Skeletal muscle satellite cell (primary cell): Measurements from ENCODE around the gene TIMM13. TPM values are rescaled to one million over a fixed set of nuclear protein-coding genes. Genes with fewer than 3 reads are reported as not detected.
"Not testable (repeated sequence)": the region's sequence is repeated elsewhere in the genome, so short reads cannot be mapped to it uniquely, and the experiment has no call there.

Experiments
- H3K27me3 ChIP-seq: 2 replicates; pipeline ENCODE4 v1.7.0; 2013; ENCODE audit warnings: low read length; ENCODE audit not compliant: control insufficient read depth, insufficient read depth
- H3K36me3 ChIP-seq: 2 replicates; pipeline ENCODE4 v1.7.0; 2013; ENCODE audit warnings: mild to moderate bottlenecking, control low read depth, low read length; ENCODE audit not compliant: insufficient read depth
- H3K4me1 ChIP-seq: 2 replicates; pipeline ENCODE4 v1.7.0; 2013; ENCODE audit warnings: low read length; ENCODE audit not compliant: control insufficient read depth, insufficient read depth
- H3K4me2 ChIP-seq: 2 replicates; pipeline ENCODE4 v1.7.0; 2013; ENCODE audit warnings: mild to moderate bottlenecking, low read length
- H3K4me3 ChIP-seq: 2 replicates; pipeline ENCODE4 v1.7.0; 2013; ENCODE audit warnings: low read length
- H3K9ac ChIP-seq: 2 replicates; pipeline ENCODE4 v1.7.0; 2013; ENCODE audit warnings: mild to moderate bottlenecking, low read depth, low read length, moderate library complexity
- H3K9me3 ChIP-seq: replicated peaks from 2 replicates; pipeline ENCODE4 v1.7.0; 2013; ENCODE audit warnings: mild to moderate bottlenecking, control low read depth, low read length
- total RNA-seq: library from RNA; depleted of rRNA; stranded (reverse); fragments of >200 nt; gene quantifications from 2 replicates; pipeline ENCODE4 v1.2.3, GENCODE V29; 2012; rRNA removed

Gene TIMM13
- total RNA-seq: 52.0 and 53.0 TPM in 2 replicates

DNA sequence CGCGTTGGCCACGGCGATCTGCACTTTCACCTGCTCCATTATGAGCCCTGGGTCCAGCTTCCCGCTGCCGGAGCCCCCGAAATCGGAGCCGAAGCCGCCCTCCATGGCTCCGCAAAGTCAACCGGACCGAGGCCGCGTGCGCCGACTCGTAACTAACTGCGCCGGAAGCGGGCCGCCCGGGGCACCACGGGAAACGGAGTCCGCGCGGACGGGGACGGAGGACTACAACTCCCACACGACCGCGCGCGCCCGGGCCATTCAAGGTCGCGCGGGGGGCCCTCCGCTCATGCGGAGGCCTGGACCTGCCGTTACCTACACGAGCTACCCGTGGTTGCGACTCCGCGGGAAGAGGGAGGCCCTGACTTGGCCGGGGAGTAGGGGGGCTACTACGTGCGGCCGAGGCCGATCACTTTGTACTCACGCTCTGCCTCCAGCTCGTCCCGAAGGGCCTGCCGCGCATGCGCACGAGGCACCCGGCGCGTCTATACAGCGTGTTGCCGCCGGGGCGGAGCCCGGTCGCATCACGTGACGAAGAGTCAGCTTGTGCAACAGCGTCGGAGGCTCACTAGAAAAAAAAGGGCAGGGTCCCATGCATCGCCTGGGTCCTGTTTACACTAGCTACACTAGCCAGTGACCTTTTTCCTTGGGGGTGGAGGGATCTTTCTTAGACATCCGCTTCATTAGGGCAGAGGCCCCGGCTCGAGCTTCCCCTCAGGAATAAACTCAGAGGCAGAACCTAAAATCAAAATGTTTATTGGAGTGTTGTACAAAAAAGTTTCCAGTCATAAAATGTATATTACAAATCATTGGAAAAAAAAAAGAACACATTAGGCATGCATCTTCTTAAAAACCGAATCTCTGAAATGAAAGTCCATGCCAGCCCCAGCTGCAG is at the start of gene TIMM13:
Gene TIMM13 (minus strand): TSS at position 158 of the 892 bp plus-strand sequence. CDS start 53 bp downstream, at position 105.
- peaks cover 33% of the 10 kb centered on the region for H3K4me1 ChIP-seq
- H3K36me3 ChIP-seq: peaks cover 46% of the 10 kb centered on the region
- no peaks in the 10 kb centered on the region for H3K27me3 ChIP-seq

DNA sequence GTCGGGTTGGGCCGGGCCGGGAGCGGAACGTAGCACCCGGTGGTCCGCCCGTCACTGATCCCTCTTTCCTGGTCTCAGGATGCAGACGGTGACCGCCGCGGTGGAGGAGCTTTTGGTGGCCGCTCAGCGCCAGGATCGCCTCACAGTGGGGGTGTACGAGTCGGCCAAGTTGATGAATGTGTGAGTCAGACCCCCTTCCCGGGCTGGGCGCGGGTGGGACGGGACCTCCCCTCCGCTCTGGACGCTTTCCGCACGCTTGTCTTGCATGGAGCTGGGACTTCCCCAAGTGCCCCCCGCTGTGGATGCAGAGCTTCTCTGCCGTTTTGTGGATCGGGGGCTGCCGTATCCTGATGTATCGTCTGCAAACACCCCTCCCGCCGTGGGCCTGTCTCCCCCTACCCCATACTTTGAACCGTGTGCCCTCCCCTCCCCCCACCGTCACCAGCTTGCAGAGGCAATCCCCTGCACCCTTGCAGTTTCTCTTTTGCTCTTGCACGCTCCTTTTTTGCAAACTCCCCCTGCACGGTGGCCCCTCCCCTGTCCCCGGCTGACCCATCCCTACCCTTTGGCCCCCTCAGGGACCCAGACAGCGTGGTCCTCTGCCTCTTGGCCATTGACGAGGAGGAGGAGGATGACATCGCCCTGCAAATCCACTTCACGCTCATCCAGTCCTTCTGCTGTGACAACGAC is 49.2 kb upstream of the TIMM13 start:
- Histone ChIP-seq H3K4me2 (peak overlapping the region; percentile 89), H3K36me3 (peaks cover 20% of the 10 kb centered on the region), H3K9me3 (no peaks in the 10 kb centered on the region), H3K4me1 (peaks cover 4% of the 10 kb centered on the region), H3K27me3 (no peaks in the 10 kb centered on the region), H3K9ac (peak overlapping the region; percentile 97), H3K4me3 (peak overlapping the region; percentile 99)

More for the DNA sequence above, at the start of gene TIMM13:
- Histone ChIP-seq H3K9ac (peak within 1 kb of the TSS; percentile 95), H3K9me3 (no peaks in the 10 kb centered on the region), H3K4me3 (peak within 1 kb of the TSS; percentile 94), H3K4me2 (peak within 1 kb of the TSS; percentile 96)

DNA sequence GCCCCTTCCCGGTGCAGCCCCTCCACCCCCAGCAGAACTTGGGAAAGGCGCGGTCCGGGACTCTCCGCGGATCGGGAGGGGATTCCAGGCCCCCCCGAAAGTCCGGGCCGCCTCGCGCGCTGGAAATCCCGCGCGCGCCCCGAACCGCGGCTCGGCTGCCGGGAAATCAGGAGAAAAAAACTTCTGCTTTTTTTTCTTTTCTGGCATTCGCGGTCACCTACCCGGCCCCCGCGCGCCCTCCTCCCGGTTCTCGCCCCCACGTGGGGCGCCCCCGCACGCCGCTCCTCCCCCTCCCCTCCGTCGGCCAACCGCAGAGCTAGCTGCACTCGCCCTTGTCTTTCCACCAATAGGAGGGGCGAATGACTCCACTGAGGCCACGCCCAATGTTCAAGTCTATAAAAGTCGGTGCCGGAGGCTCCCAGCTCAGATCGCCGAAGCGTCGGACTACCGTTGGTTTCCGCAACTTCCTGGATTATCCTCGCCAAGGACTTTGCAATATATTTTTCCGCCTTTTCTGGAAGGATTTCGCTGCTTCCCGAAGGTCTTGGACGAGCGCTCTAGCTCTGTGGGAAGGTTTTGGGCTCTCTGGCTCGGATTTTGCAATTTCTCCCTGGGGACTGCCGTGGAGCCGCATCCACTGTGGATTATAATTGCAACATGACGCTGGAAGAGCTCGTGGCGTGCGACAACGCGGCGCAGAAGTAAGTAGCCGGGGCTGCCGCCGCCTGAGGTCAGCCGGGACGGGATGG is 48.5 kb upstream of the TIMM13 start, which contains the start of gene GADD45B:
Gene GADD45B (plus strand): TSS at position 426 of the 749 bp plus-strand sequence. CDS start 232 bp downstream, at position 658.
- Histone ChIP-seq H3K4me1 (peaks cover 4% of the 10 kb centered on the region), H3K9ac (peak within 1 kb of the TSS; percentile 97), H3K4me2 (peak within 1 kb of the TSS; percentile 89), H3K36me3 (peaks cover 20% of the 10 kb centered on the region), H3K4me3 (peak within 1 kb of the TSS; percentile 99), H3K9me3 (no peaks in the 10 kb centered on the region), H3K27me3 (no peaks in the 10 kb centered on the region)

DNA sequence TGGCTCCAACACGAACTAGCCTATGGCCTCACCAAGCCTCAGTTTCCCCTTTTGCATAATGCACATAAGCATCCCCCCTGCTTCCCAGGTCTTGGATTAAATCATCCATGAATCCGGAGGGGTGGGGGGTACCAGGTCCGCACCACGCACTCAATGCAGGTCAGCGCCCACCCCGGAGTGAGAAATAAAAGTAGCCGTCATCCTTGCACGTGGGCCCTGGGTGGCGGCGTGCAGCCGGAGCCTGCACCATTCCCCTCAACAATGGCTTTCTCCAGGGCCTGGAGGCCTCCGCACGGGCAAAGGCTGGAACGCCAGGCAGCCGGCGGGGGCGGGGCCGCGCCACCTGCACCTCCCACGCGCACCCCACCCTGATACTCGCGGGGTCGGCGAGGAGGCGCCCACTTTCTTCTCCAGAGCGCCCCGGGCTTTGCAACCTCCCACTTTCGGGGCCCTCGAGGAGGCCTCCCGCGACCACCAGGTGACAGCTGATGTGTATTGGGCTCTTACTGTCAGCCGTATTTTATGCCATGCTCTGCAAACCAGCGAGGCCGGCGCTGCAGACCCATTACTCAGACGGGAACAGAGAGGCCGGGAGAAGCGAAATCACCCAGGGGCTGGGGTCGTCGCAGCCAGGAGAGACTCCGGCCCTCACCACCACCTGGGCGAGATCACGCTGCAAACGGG is 47.8 kb upstream of the TIMM13 start:
- Histone ChIP-seq H3K9ac (peak overlapping the region; percentile 84), H3K27me3 (no peaks in the 10 kb centered on the region), H3K4me2 (peak overlapping the region; percentile 88), H3K36me3 (peaks cover 20% of the 10 kb centered on the region), H3K4me1 (peaks cover 4% of the 10 kb centered on the region), H3K9me3 (no peaks in the 10 kb centered on the region), H3K4me3 (peak overlapping the region; percentile 86)

GRCh38 chr19:2474232-2475017 is 47.0 kb upstream of the TIMM13 start:
- Histone ChIP-seq H3K36me3 (peaks cover 20% of the 10 kb centered on the region), H3K4me3 (peak overlapping the region; percentile 86), H3K9me3 (no peaks in the 10 kb centered on the region), H3K4me1 (peaks cover 11% of the 10 kb centered on the region), H3K9ac (peak overlapping the region; percentile 84), H3K4me2 (peak overlapping the region; percentile 88), H3K27me3 (no peaks in the 10 kb centered on the region)

DNA sequence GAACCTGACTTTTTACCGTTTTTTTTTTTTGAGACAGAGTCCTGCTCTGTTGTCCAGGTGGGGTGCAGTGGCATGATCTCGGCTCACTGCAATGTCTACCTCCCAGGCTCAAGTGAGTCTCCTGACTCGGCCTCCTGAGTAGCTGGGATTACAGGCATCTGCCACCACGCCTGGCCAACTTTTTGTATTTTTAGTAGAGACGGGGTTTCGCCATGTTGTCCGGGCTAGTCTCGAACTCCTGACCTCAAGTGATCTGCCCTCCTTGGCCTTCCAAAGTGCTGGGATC is 42.5 kb upstream of the TIMM13 start:
- H3K9me3 ChIP-seq, H3K36me3 ChIP-seq, H3K4me2 ChIP-seq, H3K27me3 ChIP-seq, H3K4me3 ChIP-seq: not testable (repeated sequence)
- peaks cover 21% of the 10 kb centered on the region for H3K4me1 ChIP-seq
- peak overlapping the region; percentile 22 for H3K9ac ChIP-seq

DNA sequence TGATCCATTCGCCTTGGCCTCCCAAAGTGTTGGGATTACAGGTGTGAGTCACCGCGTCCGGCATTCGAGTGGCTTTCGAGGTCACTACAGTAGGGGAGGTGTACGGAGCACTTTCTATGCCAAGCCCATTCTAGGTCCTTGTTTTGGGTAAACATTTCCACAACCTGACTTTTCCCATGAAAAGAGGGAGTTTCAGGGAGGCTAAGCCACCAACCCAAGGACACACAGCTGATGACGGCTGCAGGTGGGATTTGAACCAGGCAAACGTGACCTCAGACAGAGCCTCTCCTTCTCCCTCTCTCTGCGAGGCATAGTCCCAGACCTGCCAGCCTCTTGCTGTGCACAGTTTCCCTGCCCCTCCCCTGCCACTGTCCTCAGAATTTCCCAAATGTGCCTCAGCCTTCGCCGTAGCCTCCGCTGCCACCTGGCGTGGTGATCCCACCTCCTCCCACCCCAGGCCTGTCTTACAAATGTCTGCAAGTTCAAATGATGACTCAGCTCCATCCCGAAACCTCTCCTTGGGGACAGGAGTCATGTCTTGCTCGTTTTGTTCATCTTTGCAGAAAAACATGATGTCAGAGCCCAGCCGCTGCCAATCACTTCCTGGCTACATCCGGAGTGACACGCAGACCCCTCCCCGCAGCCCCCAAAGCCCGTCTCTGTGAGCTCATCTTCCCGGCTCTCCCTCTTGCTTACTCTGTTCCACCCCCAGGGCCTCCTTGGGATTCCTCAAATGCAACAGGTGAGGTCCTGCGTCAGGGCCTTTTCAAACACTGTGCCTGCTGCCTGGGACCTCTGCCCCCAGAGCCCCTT is 41.9 kb upstream of the TIMM13 start:
- Histone ChIP-seq H3K9me3 (no peaks in the 10 kb centered on the region), H3K4me3 (no peak overlapping the region), H3K4me1 (peaks cover 19% of the 10 kb centered on the region), H3K4me2 (peak overlapping the region; percentile 55), H3K9ac (peak overlapping the region; percentile 22), H3K36me3 (no peaks in the 10 kb centered on the region), H3K27me3 (no peaks in the 10 kb centered on the region)

GRCh38 chr19:2468596-2468995 is 41.2 kb upstream of the TIMM13 start:
- no peaks in the 10 kb centered on the region for H3K27me3 ChIP-seq
- H3K9me3 ChIP-seq: no peaks in the 10 kb centered on the region
- H3K4me1 ChIP-seq: peaks cover 19% of the 10 kb centered on the region
- H3K4me2 ChIP-seq: no peak overlapping the region
- H3K9ac ChIP-seq: no peak overlapping the region
- no peaks in the 10 kb centered on the region for H3K36me3 ChIP-seq
- H3K4me3 ChIP-seq: no peak overlapping the region

DNA sequence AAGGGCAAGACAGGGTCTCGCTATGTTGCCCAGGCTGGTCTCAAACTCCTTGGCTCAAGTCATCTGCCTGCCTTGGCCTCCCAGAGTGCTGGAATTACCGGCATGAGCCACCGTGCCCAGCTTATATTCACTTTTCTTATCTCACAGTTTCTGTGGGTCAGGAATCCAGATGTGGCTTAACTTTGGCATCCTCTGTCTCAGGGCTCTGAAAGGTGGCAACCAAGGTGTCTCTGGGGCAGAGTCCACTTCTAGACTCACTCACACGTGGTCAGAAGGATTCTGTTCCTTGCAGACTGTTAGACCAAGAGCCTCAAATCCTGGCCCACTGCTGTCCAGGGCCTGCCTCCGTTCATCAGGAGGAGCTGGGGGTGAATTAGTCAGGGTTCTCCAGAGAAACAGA is 37.0 kb upstream of the TIMM13 start:
- Histone ChIP-seq H3K4me2 (no peak overlapping the region), H3K4me1 (peaks cover 22% of the 10 kb centered on the region), H3K9me3 (no peaks in the 10 kb centered on the region), H3K4me3 (no peak overlapping the region), H3K36me3 (no peaks in the 10 kb centered on the region), H3K9ac (no peak overlapping the region), H3K27me3 (no peaks in the 10 kb centered on the region)

DNA sequence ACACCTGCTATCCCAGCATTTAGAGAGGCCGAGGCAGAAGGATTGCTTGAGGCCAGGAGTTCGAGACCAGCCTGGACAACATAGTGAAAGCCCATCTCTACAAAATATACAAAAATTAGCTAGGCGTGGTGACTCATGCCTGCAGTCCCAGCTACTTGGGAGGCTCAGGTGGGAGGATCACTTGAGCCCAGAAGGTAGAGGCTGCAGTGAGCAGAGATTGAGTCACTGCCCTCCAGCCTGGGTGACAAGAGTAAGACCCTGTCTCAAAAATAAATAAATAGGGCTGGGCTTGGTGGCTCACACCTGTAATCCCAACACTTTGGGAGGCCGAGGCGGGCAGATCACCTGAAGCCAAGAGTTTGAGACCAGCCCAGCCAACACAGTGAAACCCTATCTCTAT is 36.3 kb upstream of the TIMM13 start:
- H3K4me2 ChIP-seq, H3K36me3 ChIP-seq, H3K9ac ChIP-seq, H3K4me3 ChIP-seq, H3K27me3 ChIP-seq, H3K9me3 ChIP-seq: not testable (repeated sequence)
- H3K4me1 ChIP-seq: peaks cover 15% of the 10 kb centered on the region
